HG02623 (cell line): Measurements from ENCODE around the gene TRIM2.

ENCODE experiments used
- ATAC-seq: cut with Tn5 transposase; IDR thresholded peaks from one replicate; pipeline ENCODE4 v1.9.1; 2021; ENCODE audit warnings: moderate library complexity; ENCODE audit not compliant: unreplicated experiment

TRIM2 gene

GRCh38 chr4:153246446-153247115 lies 42.3 kb downstream of the TRIM2 start:
- no peak for ATAC-seq

- ATAC-seq: no peak
Observed at GRCh38 chr4:153247116-153247490, 42.9 kb downstream of the TRIM2 start.

- no peak for ATAC-seq
Observed at GRCh38 chr4:153248641-153249198, 44.5 kb downstream of the TRIM2 start.

- ATAC-seq: peak; percentile 98
Observed at GRCh38 chr4:153249199-153250041, 45.2 kb downstream of the TRIM2 start.

- ATAC-seq: no peak
Observed at GRCh38 chr4:153252122-153252521, 47.9 kb downstream of the TRIM2 start.

GRCh38 chr4:153255233-153255632 lies 51.0 kb downstream of the TRIM2 start:
- ATAC-seq: no peak

- peak; percentile 80 for ATAC-seq
Observed at GRCh38 chr4:153257151-153257620, 52.9 kb downstream of the TRIM2 start.

GRCh38 chr4:153257991-153258390 lies 53.7 kb downstream of the TRIM2 start:
- no peak for ATAC-seq

- ATAC-seq: no peak
Observed at GRCh38 chr4:153258750-153259149, 54.5 kb downstream of the TRIM2 start.

- ATAC-seq: no peak
Observed at GRCh38 chr4:153259661-153260060, 55.4 kb downstream of the TRIM2 start.

GRCh38 chr4:153260132-153260531 lies 55.9 kb downstream of the TRIM2 start:
- ATAC-seq: no peak

GRCh38 chr4:153260553-153261300 lies 56.5 kb downstream of the TRIM2 start:
- no peak for ATAC-seq

GRCh38 chr4:153261461-153261860 lies 57.2 kb downstream of the TRIM2 start:
- no peak for ATAC-seq

- ATAC-seq: no peak
Observed at GRCh38 chr4:153261914-153262313, 57.7 kb downstream of the TRIM2 start.

- ATAC-seq: no peak
Observed at GRCh38 chr4:153265306-153266047, 61.2 kb downstream of the TRIM2 start.

- ATAC-seq: no peak
Observed at GRCh38 chr4:153266988-153267387, 62.7 kb downstream of the TRIM2 start.

GRCh38 chr4:153267890-153268289 lies 63.6 kb downstream of the TRIM2 start:
- no peak for ATAC-seq

GRCh38 chr4:153268295-153268694 lies 64.1 kb downstream of the TRIM2 start:
- ATAC-seq: no peak

GRCh38 chr4:153269218-153269990 lies 65.2 kb downstream of the TRIM2 start:
- no peak for ATAC-seq

GRCh38 chr4:153270361-153270760 lies 66.1 kb downstream of the TRIM2 start:
- no peak for ATAC-seq
